ENCODE results near the gene ACVR1C. TPM values are rescaled to one million over a fixed set of nuclear protein-coding genes. Genes with fewer than 3 reads are reported as not detected.

The ACVR1C gene
- total and polyA plus RNA-seq, 2 of the 8 experiments (the other 6 are each of a cell fraction or from before 2014, with no cell fraction given) = 0.21 to 0.52 TPM

GRCh38 chr2:157672129-157672528 is 43.5 kb upstream of the ACVR1C start:
- no peaks in the 10 kb centered on the region for H3K79me2 ChIP-seq (ENCODE audit: control insufficient read depth in 1 of 2, insufficient read depth in 2 of 2, low read length in 2 of 2)
- DNase-seq (ENCODE audit: low read depth in 1 of 2, low spot score in 2 of 2) (no peak), FAIRE-seq (no peak)
- no peaks in the 10 kb centered on the region for H3K36me3 ChIP-seq (ENCODE audit: control insufficient read depth in 2 of 4, insufficient read depth in 4 of 4, low read length in 3 of 4)
- H3K23ac ChIP-seq (ENCODE audit: insufficient read length) = no peak overlapping the region
- no peak overlapping the region for H2AK5ac ChIP-seq (ENCODE audit: low read depth, low read length)
- H3K23me2 ChIP-seq (ENCODE audit: low read depth, low read length) = no peaks in the 10 kb centered on the region
- H3K4ac ChIP-seq (replicated peaks; ENCODE audit: insufficient read length, low read depth, low read length) = no peak overlapping the region
- no peak overlapping the region for H2BK12ac ChIP-seq (ENCODE audit: low read depth, low read length)
- H4K5ac ChIP-seq (ENCODE audit: insufficient read length, low read depth, low read length) = no peak overlapping the region
- H2BK120ac ChIP-seq (replicated peaks; ENCODE audit: low read depth, low read length) = no peak overlapping the region
- no peak overlapping the region for H3K9ac ChIP-seq (replicated peaks in 1 of 4; ENCODE audit: extremely low read depth in 1 of 4, low read depth in 3 of 4, low read length in 3 of 4)
- H4K20me1 ChIP-seq (replicated peaks in 1 of 2; ENCODE audit: control insufficient read depth in 1 of 2, insufficient read depth in 2 of 2, low read length in 2 of 2) = no peaks in the 10 kb centered on the region
- WGBS, 2 experiments (ENCODE audit: extremely low coverage in 1 of 2, insufficient coverage in 1 of 2, insufficient read length in 1 of 2, insufficient replicate concordance in 2 of 2, low coverage in 1 of 2, low lambda C conversion rate in 2 of 2, missing lambda C conversion rate in 1 of 2) = 93 to 100% methylated on average over 1 to 10 of the region's 10 CpGs
- CTCF ChIA-PET (ENCODE audit: partially characterized antibody) = no interaction called here
- no peak overlapping the region for H3K18ac ChIP-seq (ENCODE audit: extremely low read depth, low read length)
- no peak overlapping the region for H3K56ac ChIP-seq (replicated peaks; ENCODE audit: insufficient read length, low read depth, low read length)
- TF ChIP-seq E2F6 (IDR thresholded peaks at IDR 0.05) (no peak), FOSL1 (IDR thresholded peaks at IDR 0.05; ENCODE audit: insufficient read depth, low read depth, low read length) (no peak), NANOG (IDR thresholded peaks at IDR 0.05; ENCODE audit: insufficient read depth, low read depth, low read length, poor library complexity, severe bottlenecking) (no peak), BCL11A (IDR thresholded peaks at IDR 0.05; ENCODE audit: low read depth in 2 of 2, low read length in 2 of 2) (no peak), SRF (IDR thresholded peaks at IDR 0.05; ENCODE audit: low read depth, low read length) (no peak), TAF7 (optimal IDR thresholded peaks at IDR 0.05; ENCODE audit: borderline replicate concordance, low read depth, low read length) (no peak)
- no peak overlapping the region for H3K4me3 ChIP-seq (ENCODE audit: extremely low read depth in 1 of 4, insufficient read depth in 2 of 4, low read depth in 3 of 4, low read length in 4 of 4)
- no peaks in the 10 kb centered on the region for H3K79me1 ChIP-seq (ENCODE audit: low read depth, low read length)
- H3K14ac ChIP-seq (ENCODE audit: insufficient read length) = no peak overlapping the region
- H2BK5ac ChIP-seq (ENCODE audit: low read depth, low read length) = no peak overlapping the region
- no peak overlapping the region for H2BK20ac ChIP-seq (ENCODE audit: low read length)
- H3K27me3 ChIP-seq (replicated peaks in 1 of 4; ENCODE audit: control insufficient read depth in 3 of 4, extremely low read depth in 1 of 4, insufficient read depth in 3 of 4, low read length in 3 of 4) = no peaks in the 10 kb centered on the region
- no peaks in the 10 kb centered on the region for H3K4me1 ChIP-seq (replicated peaks in 1 of 4; ENCODE audit: control insufficient read depth in 3 of 4, insufficient read depth in 4 of 4, low read length in 3 of 4)
- POLR2A ChIA-PET (ENCODE audit: partially characterized antibody) = no interaction called here
- no peak overlapping the region for H4K91ac ChIP-seq (replicated peaks; ENCODE audit: insufficient read length, low read length)
- H3K9me3 ChIP-seq (ENCODE audit: insufficient read depth in 2 of 2, low read depth in 1 of 2, low read length in 1 of 2) = no peaks in the 10 kb centered on the region
- no peak overlapping the region for H2BK15ac ChIP-seq (ENCODE audit: low read length)
- H2AFZ ChIP-seq (ENCODE audit: low read length) = no peak overlapping the region
- no peak overlapping the region for H3K27ac ChIP-seq (ENCODE audit: low read depth, low read length)
- H3K4me2 ChIP-seq (ENCODE audit: insufficient read depth in 1 of 2, low read depth in 2 of 2, low read length in 2 of 2) = no peak overlapping the region
- H4K8ac ChIP-seq (ENCODE audit: extremely low read depth, insufficient read depth, low read length) = no peak overlapping the region

Data from H1 (cell line).